ENCODE measurements around the gene F3. TPM values are rescaled to one million over a fixed set of nuclear protein-coding genes. Genes with fewer than 3 reads are reported as not detected.
"Not testable (repeated sequence)": the region's sequence is repeated elsewhere in the genome, so short reads cannot be mapped to it uniquely, and the experiment has no call there.

Gene F3
- polyA plus RNA-seq (ENCODE audit: insufficient read length in 3 of 3) = 10 to 100 TPM; 36.8 to 64.1 (median 41.2) TPM
- long read RNA-seq, donor 1, transcript F3-201 (6 exons, 2,287 nt) = major isoform, 7 of 7 reads
- long read RNA-seq, donor 1, partial matches to known transcripts = 0 of 7 reads
- long read RNA-seq, donor 1, other reads (novel, unspliced or antisense) = 0 of 7 reads
- long read RNA-seq, donor 2, transcript F3-201 (6 exons, 2,287 nt) = major isoform, 5 of 50 reads
- long read RNA-seq, donor 2, partial matches to known transcripts = 44 of 50 reads
- long read RNA-seq, donor 2, other reads (novel, unspliced or antisense) = 0 of 50 reads
- long read RNA-seq, donor 3, transcript F3-201 (6 exons, 2,287 nt) = major isoform, 9 of 11 reads
- long read RNA-seq, donor 3, partial matches to known transcripts = 0 of 11 reads
- long read RNA-seq, donor 3, other reads (novel, unspliced or antisense) = 0 of 11 reads
- long read RNA-seq, donor 4, transcript F3-201 (6 exons, 2,287 nt) = major isoform, 6 of 7 reads
- long read RNA-seq, donor 4, partial matches to known transcripts = 0 of 7 reads
- long read RNA-seq, donor 4, other reads (novel, unspliced or antisense) = 0 of 7 reads
- long read RNA-seq, donor 5, partial matches to known transcripts = 0 of 4 reads
- long read RNA-seq, donor 5, other reads (novel, unspliced or antisense) = 0 of 4 reads
- long read RNA-seq, donor 6, transcript F3-201 (6 exons, 2,287 nt) = major isoform, 11 of 11 reads
- long read RNA-seq, donor 6, partial matches to known transcripts = 0 of 11 reads
- long read RNA-seq, donor 6, other reads (novel, unspliced or antisense) = 0 of 11 reads
- long read RNA-seq, donor 7, transcript F3-201 (6 exons, 2,287 nt) = major isoform, 11 of 11 reads
- long read RNA-seq, donor 7, partial matches to known transcripts = 0 of 11 reads
- long read RNA-seq, donor 7, other reads (novel, unspliced or antisense) = 0 of 11 reads
- long read RNA-seq, donor 8 = 0 reads
- long read RNA-seq, donor 9, transcript F3-201 (6 exons, 2,287 nt) = major isoform, 5 of 7 reads
- long read RNA-seq, donor 9, partial matches to known transcripts = 0 of 7 reads
- long read RNA-seq, donor 9, other reads (novel, unspliced or antisense) = 0 of 7 reads
- long read RNA-seq, donor 10, transcript F3-201 (6 exons, 2,287 nt) = major isoform, 5 of 5 reads
- long read RNA-seq, donor 10, partial matches to known transcripts = 0 of 5 reads
- long read RNA-seq, donor 10, other reads (novel, unspliced or antisense) = 0 of 5 reads
- long read RNA-seq, donor 11, transcript F3-201 (6 exons, 2,287 nt) = major isoform, 7 of 7 reads
- long read RNA-seq, donor 11, partial matches to known transcripts = 0 of 7 reads
- long read RNA-seq, donor 11, other reads (novel, unspliced or antisense) = 0 of 7 reads
- long read RNA-seq, donor 12, transcript F3-201 (6 exons, 2,287 nt) = major isoform, 6 of 6 reads
- long read RNA-seq, donor 12, partial matches to known transcripts = 0 of 6 reads
- long read RNA-seq, donor 12, other reads (novel, unspliced or antisense) = 0 of 6 reads
- long read RNA-seq, donor 13, partial matches to known transcripts = 0 of 5 reads
- long read RNA-seq, donor 13, other reads (novel, unspliced or antisense) = 0 of 5 reads
- long read RNA-seq, donor 14 = 0 reads
- long read RNA-seq, donor 15, transcript F3-201 (6 exons, 2,287 nt) = major isoform, 12 of 12 reads
- long read RNA-seq, donor 15, partial matches to known transcripts = 0 of 12 reads
- long read RNA-seq, donor 15, other reads (novel, unspliced or antisense) = 0 of 12 reads
- long read RNA-seq, donor 16, transcript F3-201 (6 exons, 2,287 nt) = major isoform, 6 of 81 reads
- long read RNA-seq, donor 16, partial matches to known transcripts = 74 of 81 reads
- long read RNA-seq, donor 16, other reads (novel, unspliced or antisense) = 0 of 81 reads

DNA sequence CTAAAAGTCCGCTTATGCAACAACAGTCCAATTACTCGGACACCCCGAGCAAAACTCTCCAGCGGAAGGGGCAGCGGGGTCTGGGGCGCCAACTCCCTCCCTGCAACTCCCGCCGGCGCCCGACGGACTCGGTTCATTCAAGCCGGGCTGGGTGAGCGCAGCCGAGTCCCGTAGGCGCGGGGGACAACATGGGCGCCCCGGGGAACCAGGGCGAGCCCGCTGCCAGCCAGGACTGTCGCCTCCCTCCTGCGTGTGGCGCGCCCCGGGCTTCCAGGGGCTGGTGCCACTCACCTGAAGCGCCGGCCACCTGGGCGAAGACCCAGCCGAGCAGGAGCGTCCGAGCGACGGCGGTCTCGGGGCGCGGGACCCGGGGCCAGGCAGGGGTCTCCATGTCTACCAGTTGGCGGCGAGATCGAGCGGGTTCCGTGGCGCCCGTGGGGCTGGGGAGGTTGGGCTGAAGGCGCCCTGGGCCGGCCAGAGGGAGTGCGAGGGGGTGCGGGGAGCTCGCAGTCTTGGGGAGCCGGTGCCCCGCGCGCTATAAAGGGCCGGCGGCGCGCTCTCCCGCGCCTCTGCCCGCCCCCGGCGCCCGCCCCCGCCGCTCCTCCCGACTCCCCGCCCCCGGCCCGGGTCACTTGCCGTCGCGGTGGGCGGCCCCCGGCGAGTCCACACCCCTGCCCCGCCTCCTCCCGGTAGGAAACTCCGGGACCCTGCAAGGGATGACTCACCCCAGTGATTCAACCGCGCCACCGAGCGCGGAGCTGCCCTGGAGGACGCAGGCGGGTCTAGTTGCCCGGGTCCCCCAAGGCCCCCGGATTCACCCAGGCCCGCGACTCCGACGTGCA is at the start of gene F3:
Gene F3, minus strand, starts transcription at position 514 of the 842 bp plus-strand sequence. Its CDS starts 123 bp downstream, at position 391.
- peak; percentile 85 for DNase-seq

GRCh38 chr1:94590203-94591137 is 48.9 kb upstream of the F3 start:
- no peak for DNase-seq

- no peak for DNase-seq
Observed at GRCh38 chr1:94589728-94590127, 48.2 kb upstream of the F3 start.

GRCh38 chr1:94582565-94582964 is 41.0 kb upstream of the F3 start:
- DNase-seq = no peak

GRCh38 chr1:94580367-94581115 is 39.0 kb upstream of the F3 start:
- no peak for DNase-seq

- no peak for DNase-seq
Observed at GRCh38 chr1:94579876-94580294, 38.3 kb upstream of the F3 start.

GRCh38 chr1:94578856-94579255 is 37.3 kb upstream of the F3 start:
- no peak for DNase-seq

DNA sequence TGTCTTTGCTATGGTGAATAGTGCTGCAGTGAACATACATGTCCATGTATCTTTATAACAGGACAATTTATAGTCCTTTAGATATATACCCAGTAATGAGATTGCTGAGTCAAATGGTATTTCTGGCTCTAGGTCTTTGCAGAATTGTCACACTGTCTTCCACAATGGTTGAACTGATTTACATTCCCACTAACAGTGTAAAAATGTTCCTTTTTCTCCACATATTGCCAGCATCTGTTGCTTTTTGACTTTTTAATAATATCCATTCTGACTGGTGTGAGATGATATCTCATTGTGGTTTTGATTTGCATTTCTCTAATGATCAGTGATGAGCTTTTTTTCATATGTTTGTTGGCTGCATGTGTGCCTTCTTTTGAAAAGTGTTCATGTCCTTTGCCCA is 32.4 kb upstream of the F3 start:
- not testable (repeated sequence) for DNase-seq

GRCh38 chr1:94572780-94573179 is 31.2 kb upstream of the F3 start:
- no peak for DNase-seq

GRCh38 chr1:94570965-94571364 is 29.4 kb upstream of the F3 start:
- DNase-seq = not testable (repeated sequence)

DNA sequence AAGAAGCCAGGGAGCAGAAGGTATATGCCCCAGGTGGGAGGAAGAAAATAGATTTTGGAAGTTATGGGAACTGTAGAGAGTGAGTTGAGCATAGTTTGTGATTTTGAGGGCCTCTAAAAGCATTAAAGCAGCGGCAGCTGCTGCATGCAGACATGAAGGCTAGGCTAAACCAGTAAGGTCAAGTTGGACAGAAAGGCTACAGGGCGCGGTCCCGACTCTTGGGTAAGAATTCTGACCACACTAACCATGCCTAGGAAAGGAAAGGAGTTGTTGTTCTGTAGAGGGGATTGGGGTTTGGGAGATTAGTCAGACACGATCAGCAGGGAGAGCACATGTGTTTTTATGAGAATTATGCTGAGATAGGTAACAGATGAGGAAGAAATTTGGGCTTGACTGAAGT is 27.2 kb upstream of the F3 start:
- DNase-seq = not testable (repeated sequence)

GRCh38 chr1:94567975-94568607 is 26.5 kb upstream of the F3 start:
- not testable (repeated sequence) for DNase-seq

DNA sequence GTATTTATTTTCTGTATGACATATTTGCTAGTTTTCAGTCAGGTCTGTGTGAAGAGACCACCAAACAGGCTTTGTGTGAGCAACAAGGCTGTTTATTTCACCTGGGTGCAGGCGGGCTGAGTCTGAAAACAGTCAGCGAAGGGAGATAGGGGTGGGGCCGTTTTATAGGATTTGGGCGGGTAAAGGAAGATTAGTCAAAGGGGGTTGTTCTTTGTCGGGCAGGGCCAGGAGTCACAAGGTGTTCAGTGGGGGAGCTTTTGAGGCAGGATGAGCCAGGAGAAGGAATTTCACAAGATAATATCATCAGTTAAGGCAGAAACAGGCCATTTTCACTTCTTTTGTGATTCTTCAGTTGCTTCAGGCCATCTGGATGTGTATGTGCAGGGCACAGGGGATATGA is 24.9 kb upstream of the F3 start:
- DNase-seq = not testable (repeated sequence)

DNA sequence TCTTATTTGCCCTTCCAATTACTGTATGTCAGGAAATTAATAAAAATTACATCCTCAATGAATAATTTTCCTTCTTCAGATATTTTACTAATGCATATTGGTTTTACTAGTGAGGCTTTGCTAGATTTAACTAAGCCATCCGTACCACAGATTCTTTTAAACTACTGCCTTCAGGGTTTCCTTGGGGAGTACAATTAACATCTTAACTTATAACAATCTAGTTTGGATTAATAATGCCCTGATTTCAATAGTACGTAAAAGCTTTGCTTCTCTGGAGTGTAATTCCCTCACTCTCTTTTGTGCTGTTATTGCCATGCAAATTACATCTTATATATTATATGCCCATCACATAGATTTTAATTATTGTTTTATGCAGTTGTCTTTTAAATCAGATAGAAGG is 24.3 kb upstream of the F3 start:
- no peak for DNase-seq

GRCh38 chr1:94562519-94563260 is 21.1 kb upstream of the F3 start:
- no peak for DNase-seq

DNA sequence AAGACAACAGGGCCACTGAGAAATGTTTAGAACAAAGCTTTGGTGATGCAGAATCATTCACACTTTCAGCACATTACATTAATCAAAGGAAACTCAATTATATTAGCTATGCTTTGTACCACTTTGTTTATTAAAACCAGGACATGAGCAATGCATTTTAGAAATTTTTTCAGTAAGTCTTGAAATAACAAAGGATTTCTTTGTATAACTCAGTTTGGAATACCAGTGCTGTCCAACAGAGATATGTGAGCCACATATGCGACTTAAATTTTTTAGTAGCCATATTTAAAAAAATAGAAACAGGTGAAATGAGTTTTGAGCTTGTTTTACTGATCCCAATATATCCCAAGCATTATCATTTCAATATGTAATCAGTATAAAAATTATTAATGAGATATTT is 18.8 kb upstream of the F3 start:
- no peak for DNase-seq
